HEK293 (cell line): Measurements from ENCODE around the gene CNPY2.
"Not testable (repeated sequence)": the region's sequence is repeated elsewhere in the genome, so short reads cannot be mapped to it uniquely, and the experiment has no call there.

ENCODE experiments used
- CTCF ChIA-PET: fragments of 350-600 bp; formaldehyde crosslinking; extraction: SDS; loops from one replicate; lab custom pipeline; 2021; ENCODE audit warnings: antibody characterized with exemption; lab: Yijun Ruan, JAX
- POLR2A ChIA-PET: fragments of 300-600 bp; formaldehyde crosslinking; extraction: SDS; loops from one replicate; lab custom pipeline; 2020; ENCODE audit warnings: antibody characterized with exemption, inconsistent platforms; lab: Yijun Ruan, JAX
- H3K27ac ChIP-seq: fragments of 200-500 bp; sonication (Bioruptor generic); 2 replicates; pipeline ENCODE4 v1.5.1; 2014; ENCODE audit warnings: low read depth, low read length, control low read depth, inconsistent platforms; ENCODE audit errors: extremely low read depth
- H3K36me3 ChIP-seq, 2 experiments: fragments of 200-500 bp in 1 of 2; sonication (Bioruptor generic) in 1 of 2; 1 replicate in 1 of 2; 2 replicates in 1 of 2; pipeline ENCODE4 v1.5.1; 2014 to 2017; ENCODE audit warnings: inconsistent platforms in 2 of 2, low read length in 2 of 2; ENCODE audit not compliant: control insufficient read depth in 2 of 2, insufficient read depth in 1 of 2
- H3K4me1 ChIP-seq: fragments of 200-500 bp; sonication (Bioruptor generic); 2 replicates; pipeline ENCODE4 v1.5.1; 2014; ENCODE audit warnings: mild to moderate bottlenecking, low read length, inconsistent platforms; ENCODE audit not compliant: control insufficient read depth, insufficient read depth
- H3K4me3 ChIP-seq: 2 replicates; pipeline ENCODE4 v1.5.1; 2011; ENCODE audit warnings: low read depth, mild to moderate bottlenecking, control low read depth, low read length, moderate library complexity
- H3K9me3 ChIP-seq: fragments of 200-500 bp; sonication (Bioruptor generic); 2 replicates; pipeline ENCODE4 v1.5.1; 2014; ENCODE audit warnings: low read depth, low read length, inconsistent platforms; ENCODE audit not compliant: control insufficient read depth, insufficient read depth
- BCL6B ChIP-seq: fragments of 450-650 bp; formaldehyde crosslinking; IDR thresholded peaks from 2 replicates; pipeline ENCODE4 v1.5.1; 2017; ENCODE audit warnings: missing biosample characterization, missing genetic modification characterization
- CTCF ChIP-seq: fragments of 450-650 bp; formaldehyde crosslinking; IDR thresholded peaks from 2 replicates; pipeline ENCODE4 v1.5.1; 2016; ENCODE audit warnings: missing biosample characterization, missing genetic modification characterization
- MYNN ChIP-seq: fragments of 450-650 bp; formaldehyde crosslinking; IDR thresholded peaks from 2 replicates; pipeline ENCODE4 v1.5.1; 2016; ENCODE audit warnings: missing biosample characterization, missing genetic modification characterization, borderline replicate concordance
- PRDM10 ChIP-seq: fragments of 450-650 bp; formaldehyde crosslinking; IDR thresholded peaks from 2 replicates; pipeline ENCODE4 v1.5.1; 2016; ENCODE audit warnings: missing biosample characterization, missing genetic modification characterization
- SCRT2 ChIP-seq: fragments of 450-650 bp; formaldehyde crosslinking; IDR thresholded peaks from 2 replicates; pipeline ENCODE4 v1.5.1; 2016; ENCODE audit warnings: missing biosample characterization, missing genetic modification characterization
- TCF7L2 ChIP-seq: IDR thresholded peaks from 2 replicates; pipeline ENCODE4 v1.6.1; 2011; ENCODE audit warnings: low read depth, mild to moderate bottlenecking, inconsistent platforms, low read length, moderate library complexity, borderline replicate concordance
- ZNF121 ChIP-seq: fragments of 450-650 bp; formaldehyde crosslinking; IDR thresholded peaks from 2 replicates; pipeline ENCODE4 v1.5.1; 2016; ENCODE audit warnings: missing biosample characterization, missing genetic modification characterization
- ZNF155 ChIP-seq: fragments of 450-650 bp; formaldehyde crosslinking; IDR thresholded peaks from 2 replicates; pipeline ENCODE4 v1.5.1; 2016; ENCODE audit warnings: missing biosample characterization, missing genetic modification characterization
- ZNF24 ChIP-seq: fragments of 450-650 bp; formaldehyde crosslinking; IDR thresholded peaks from 2 replicates; pipeline ENCODE4 v1.5.1; 2016; ENCODE audit warnings: missing biosample characterization, missing genetic modification characterization
- ZNF302 ChIP-seq: fragments of 450-650 bp; formaldehyde crosslinking; IDR thresholded peaks from 2 replicates; pipeline ENCODE4 v1.5.1; 2016; ENCODE audit warnings: missing biosample characterization, missing genetic modification characterization, low read depth
- ZNF324 ChIP-seq: fragments of 450-650 bp; formaldehyde crosslinking; IDR thresholded peaks from 2 replicates; pipeline ENCODE4 v1.5.1; 2016; ENCODE audit warnings: missing biosample characterization, missing genetic modification characterization
- ZNF354C ChIP-seq: fragments of 450-650 bp; formaldehyde crosslinking; IDR thresholded peaks from 2 replicates; pipeline ENCODE4 v1.5.1; 2016; ENCODE audit warnings: missing biosample characterization, missing genetic modification characterization, low read depth, borderline replicate concordance
- ZNF449 ChIP-seq: fragments of 450-650 bp; formaldehyde crosslinking; IDR thresholded peaks from 2 replicates; pipeline ENCODE4 v1.5.1; 2017; ENCODE audit warnings: missing biosample characterization, mild to moderate bottlenecking, missing genetic modification characterization, moderate library complexity
- ZNF510 ChIP-seq: fragments of 450-650 bp; formaldehyde crosslinking; IDR thresholded peaks from 2 replicates; pipeline ENCODE4 v1.5.1; 2018; ENCODE audit warnings: mild to moderate bottlenecking, missing genetic modification characterization, missing biosample characterization; ENCODE audit not compliant: insufficient replicate concordance
- ZNF544 ChIP-seq: fragments of 450-650 bp; formaldehyde crosslinking; IDR thresholded peaks from 2 replicates; pipeline ENCODE4 v1.5.0; 2017; ENCODE audit warnings: missing biosample characterization, missing genetic modification characterization
- ZNF654 ChIP-seq: fragments of 450-650 bp; formaldehyde crosslinking; IDR thresholded peaks from 2 replicates; pipeline ENCODE4 v1.5.1; 2016; ENCODE audit warnings: low read depth, missing biosample characterization, missing genetic modification characterization
- ZNF792 ChIP-seq: fragments of 450-650 bp; formaldehyde crosslinking; IDR thresholded peaks from 2 replicates; pipeline ENCODE4 v1.5.1; 2016; ENCODE audit warnings: missing biosample characterization, missing genetic modification characterization
- ZSCAN5A ChIP-seq: fragments of 450-650 bp; formaldehyde crosslinking; IDR thresholded peaks from 2 replicates; pipeline ENCODE4 v1.5.1; 2016; ENCODE audit warnings: missing biosample characterization, missing genetic modification characterization

The CNPY2 gene

GRCh38 chr12:56274299-56274698, 41.5 kb downstream of the CNPY2 start:
- Histone ChIP-seq H3K4me1 (no peaks in the 10 kb centered on the region), H3K4me3 (no peak overlapping the region), H3K36me3 (peaks cover 61 to 94% of the 10 kb centered on the region in 2 experiments), H3K27ac (no peak overlapping the region)
- CTCF ChIA-PET, result interaction anchor here (0.6 to 1.2 kb wide), 3 partner anchors 11 to 1861 kb away, joined by 3 to 8 read pairs (median 3); no protein-coding TSS in a partner anchor
- peak; percentile 92 for TF ChIP-seq ZNF121 (tag by site-specific recombination)
- no peak for TF ChIP-seq ZNF510 (tag by site-specific recombination)
- TF ChIP-seq, all 188 proteins: peak for 1
- no peaks in the 10 kb centered on the region for H3K9me3 ChIP-seq
- POLR2A ChIA-PET, result no interaction called here

GRCh38 chr12:56272468-56272867, 43.3 kb downstream of the CNPY2 start:
- H3K9me3 ChIP-seq, H3K27ac ChIP-seq, H3K4me1 ChIP-seq, H3K4me3 ChIP-seq: not testable (repeated sequence)
- TF ChIP-seq SCRT2 (tag by site-specific recombination), result peak; percentile 16; the same call in 1 of the 2 replicates
- H3K36me3 ChIP-seq, result peaks cover 42 to 83% of the 10 kb centered on the region in 2 experiments
- ChIA-PET CTCF (interaction anchor here (0.6 to 0.7 kb wide), 3 partner anchors 13 to 323 kb away, joined by 3 to 4 read pairs (median 4); no protein-coding TSS in a partner anchor), POLR2A (interaction anchor here (1.0 to 1.3 kb wide), 2 partner anchors 13 to 27 kb away, joined by 4 read pairs; no protein-coding TSS in a partner anchor)

GRCh38 chr12:56271031-56271430, 44.8 kb downstream of the CNPY2 start:
- no peaks in the 10 kb centered on the region; the same call in 1 of the 2 replicates for H3K4me1 ChIP-seq
- CTCF ChIA-PET, result interaction anchor here (0.6 to 1.6 kb wide), 7 partner anchors 14 to 79 kb away, joined by 3 to 4 read pairs (median 3); partner anchors contain the start of gene RNF41
- H3K27ac ChIP-seq, result no peak overlapping the region; the same call in 1 of the 2 replicates
- H3K36me3 ChIP-seq, result peaks cover 31 to 72% of the 10 kb centered on the region in 2 experiments
- no peak overlapping the region for H3K4me3 ChIP-seq
- POLR2A ChIA-PET, result no interaction called here
- H3K9me3 ChIP-seq, result no peaks in the 10 kb centered on the region
- TF ChIP-seq PRDM10 (tag by site-specific recombination) (peak; percentile 54), ZNF155 (tag by site-specific recombination) (no peak), BCL6B (tag by site-specific recombination) (no peak), TCF7L2 (no peak), ZSCAN5A (tag by site-specific recombination) (no peak), ZNF544 (tag by site-specific recombination) (no peak), ZNF449 (tag by site-specific recombination) (no peak), ZNF654 (peak; percentile 24; the same call in 1 of the 2 replicates), ZNF302 (tag by site-specific recombination) (no peak), ZNF24 (tag by site-specific recombination) (no peak), ZNF324 (tag by site-specific recombination) (no peak), CTCF (tag by site-specific recombination) (0 out of 2 replicates have a peak, but pooled peaks have one; percentile 37), ZNF354C (no peak), ZNF792 (tag by site-specific recombination) (no peak), MYNN (tag by site-specific recombination) (no peak)
